Measurements from ENCODE around the gene DNHD1. TPM values are rescaled to one million over a fixed set of nuclear protein-coding genes. Genes with fewer than 3 reads are reported as not detected.
A peak's percentile ranks its signal among the peaks of the same experiment; 100 is the strongest.

The DNHD1 gene
- total and polyA plus RNA-seq, 2 of the 13 experiments (the other 11 are each of a cell fraction or from before 2014, with no cell fraction given) = 2.7 to 9.3 TPM

DNA sequence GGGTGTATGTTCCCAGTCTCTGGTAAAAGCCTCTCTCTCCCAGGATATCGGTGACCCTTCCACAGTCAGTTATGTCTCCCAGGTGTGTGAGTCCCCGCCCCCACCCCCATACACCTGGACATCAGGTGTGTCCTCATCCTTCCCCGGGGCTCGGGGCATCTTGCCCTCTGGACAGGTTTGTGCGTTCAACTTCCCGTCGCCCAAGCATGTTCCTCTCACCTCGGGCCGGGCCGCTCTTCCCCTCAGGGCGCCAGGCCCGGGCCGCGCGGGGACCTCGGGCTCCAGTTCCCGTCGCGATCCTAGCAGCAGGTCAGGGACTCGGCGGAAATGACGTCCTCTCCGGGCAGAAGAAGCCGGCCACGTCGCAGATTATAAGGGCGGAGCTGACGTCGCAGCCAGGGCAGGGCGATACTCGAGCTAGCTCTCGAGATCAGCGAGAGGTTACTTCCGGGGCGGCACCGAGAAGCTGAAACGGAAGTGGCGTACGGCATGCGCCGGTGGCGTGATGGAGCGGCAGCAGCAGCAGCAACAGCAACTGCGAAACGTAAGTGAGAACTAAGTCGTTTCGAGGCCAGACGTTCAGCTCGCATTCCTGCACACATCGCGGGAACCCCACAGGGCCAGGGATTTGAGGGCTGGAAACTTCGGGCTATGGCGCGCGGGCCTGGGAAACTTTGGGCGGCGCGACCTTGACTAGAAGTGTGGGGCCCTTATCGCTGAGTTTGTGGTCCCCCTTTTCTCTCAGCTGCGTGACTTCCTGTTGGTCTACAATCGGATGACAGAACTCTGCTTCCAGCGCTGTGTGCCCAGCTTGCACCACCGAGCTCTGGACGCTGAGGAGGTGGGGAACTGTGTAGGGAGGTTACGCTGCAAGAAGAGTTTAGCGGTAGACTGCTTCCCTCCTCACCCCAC is 15.8 kb upstream of the DNHD1 start, which contains the start of the genes ARFIP2 and TIMM10B (continued):
- TF ChIP-seq, protein P1, sequence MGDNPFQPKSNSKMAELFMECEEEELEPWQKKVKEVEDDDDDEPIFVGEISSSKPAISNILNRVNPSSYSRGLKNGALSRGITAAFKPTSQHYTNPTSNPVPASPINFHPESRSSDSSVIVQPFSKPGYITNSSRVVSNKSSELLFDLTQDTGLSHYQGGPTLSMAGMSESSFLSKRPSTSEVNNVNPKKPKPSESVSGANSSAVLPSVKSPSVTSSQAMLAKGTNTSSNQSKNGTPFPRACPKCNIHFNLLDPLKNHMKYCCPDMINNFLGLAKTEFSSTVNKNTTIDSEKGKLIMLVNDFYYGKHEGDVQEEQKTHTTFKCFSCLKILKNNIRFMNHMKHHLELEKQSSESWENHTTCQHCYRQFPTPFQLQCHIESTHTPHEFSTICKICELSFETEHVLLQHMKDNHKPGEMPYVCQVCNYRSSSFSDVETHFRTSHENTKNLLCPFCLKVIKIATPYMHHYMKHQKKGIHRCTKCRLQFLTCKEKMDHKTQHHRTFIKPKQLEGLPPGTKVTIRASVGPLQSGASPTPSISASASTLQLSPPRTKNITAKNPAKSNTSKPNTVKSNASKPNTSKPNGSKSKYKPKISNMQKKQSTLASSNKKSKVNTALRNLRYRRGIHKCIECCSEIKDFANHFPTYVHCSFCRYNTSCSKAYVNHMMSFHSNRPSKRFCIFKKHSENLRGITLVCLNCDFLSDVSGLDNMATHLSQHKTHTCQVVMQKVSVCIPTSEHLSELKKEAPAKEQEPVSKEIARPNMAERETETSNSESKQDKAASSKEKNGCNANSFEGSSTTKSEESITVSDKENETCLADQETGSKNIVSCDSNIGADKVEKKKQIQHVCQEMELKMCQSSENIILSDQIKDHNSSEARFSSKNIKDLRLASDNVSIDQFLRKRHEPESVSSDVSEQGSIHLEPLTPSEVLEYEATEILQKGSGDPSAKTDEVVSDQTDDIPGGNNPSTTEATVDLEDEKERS (CRISPR knock-in tag; IDR thresholded peaks at IDR 0.05) = 0 out of 2 replicates have a peak, but pooled peaks have one; percentile 54
- TF ChIP-seq, protein P2, sequence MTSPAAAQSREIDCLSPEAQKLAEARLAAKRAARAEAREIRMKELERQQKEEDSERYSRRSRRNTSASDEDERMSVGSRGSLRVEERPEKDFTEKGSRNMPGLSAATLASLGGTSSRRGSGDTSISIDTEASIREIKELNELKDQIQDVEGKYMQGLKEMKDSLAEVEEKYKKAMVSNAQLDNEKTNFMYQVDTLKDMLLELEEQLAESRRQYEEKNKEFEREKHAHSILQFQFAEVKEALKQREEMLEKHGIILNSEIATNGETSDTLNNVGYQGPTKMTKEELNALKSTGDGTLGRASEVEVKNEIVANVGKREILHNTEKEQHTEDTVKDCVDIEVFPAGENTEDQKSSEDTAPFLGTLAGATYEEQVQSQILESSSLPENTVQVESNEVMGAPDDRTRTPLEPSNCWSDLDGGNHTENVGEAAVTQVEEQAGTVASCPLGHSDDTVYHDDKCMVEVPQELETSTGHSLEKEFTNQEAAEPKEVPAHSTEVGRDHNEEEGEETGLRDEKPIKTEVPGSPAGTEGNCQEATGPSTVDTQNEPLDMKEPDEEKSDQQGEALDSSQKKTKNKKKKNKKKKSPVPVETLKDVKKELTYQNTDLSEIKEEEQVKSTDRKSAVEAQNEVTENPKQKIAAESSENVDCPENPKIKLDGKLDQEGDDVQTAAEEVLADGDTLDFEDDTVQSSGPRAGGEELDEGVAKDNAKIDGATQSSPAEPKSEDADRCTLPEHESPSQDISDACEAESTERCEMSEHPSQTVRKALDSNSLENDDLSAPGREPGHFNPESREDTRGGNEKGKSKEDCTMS (CRISPR knock-in tag; conservative IDR thresholded peaks at IDR 0.05) = no peak
- TF ChIP-seq TCF7 (IDR thresholded peaks at IDR 0.05; ENCODE audit: low read depth) = no peak
- no peak for TF ChIP-seq SMARCE1 (IDR thresholded peaks at IDR 0.05; ENCODE audit: borderline replicate concordance)
- TF ChIP-seq, protein P3, sequence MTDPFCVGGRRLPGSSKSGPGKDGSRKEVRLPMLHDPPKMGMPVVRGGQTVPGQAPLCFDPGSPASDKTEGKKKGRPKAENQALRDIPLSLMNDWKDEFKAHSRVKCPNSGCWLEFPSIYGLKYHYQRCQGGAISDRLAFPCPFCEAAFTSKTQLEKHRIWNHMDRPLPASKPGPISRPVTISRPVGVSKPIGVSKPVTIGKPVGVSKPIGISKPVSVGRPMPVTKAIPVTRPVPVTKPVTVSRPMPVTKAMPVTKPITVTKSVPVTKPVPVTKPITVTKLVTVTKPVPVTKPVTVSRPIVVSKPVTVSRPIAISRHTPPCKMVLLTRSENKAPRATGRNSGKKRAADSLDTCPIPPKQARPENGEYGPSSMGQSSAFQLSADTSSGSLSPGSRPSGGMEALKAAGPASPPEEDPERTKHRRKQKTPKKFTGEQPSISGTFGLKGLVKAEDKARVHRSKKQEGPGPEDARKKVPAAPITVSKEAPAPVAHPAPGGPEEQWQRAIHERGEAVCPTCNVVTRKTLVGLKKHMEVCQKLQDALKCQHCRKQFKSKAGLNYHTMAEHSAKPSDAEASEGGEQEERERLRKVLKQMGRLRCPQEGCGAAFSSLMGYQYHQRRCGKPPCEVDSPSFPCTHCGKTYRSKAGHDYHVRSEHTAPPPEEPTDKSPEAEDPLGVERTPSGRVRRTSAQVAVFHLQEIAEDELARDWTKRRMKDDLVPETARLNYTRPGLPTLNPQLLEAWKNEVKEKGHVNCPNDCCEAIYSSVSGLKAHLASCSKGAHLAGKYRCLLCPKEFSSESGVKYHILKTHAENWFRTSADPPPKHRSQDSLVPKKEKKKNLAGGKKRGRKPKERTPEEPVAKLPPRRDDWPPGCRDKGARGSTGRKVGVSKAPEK (CRISPR knock-in tag; IDR thresholded peaks at IDR 0.05; ENCODE audit: borderline replicate concordance) = no peak
- TF ChIP-seq ERF (CRISPR knock-in tag; IDR thresholded peaks at IDR 0.05) = peak; percentile 75
- no peak for TF ChIP-seq NCOR1 (IDR thresholded peaks at IDR 0.05; ENCODE audit: borderline replicate concordance, low read length)
- TF ChIP-seq, protein P4, sequence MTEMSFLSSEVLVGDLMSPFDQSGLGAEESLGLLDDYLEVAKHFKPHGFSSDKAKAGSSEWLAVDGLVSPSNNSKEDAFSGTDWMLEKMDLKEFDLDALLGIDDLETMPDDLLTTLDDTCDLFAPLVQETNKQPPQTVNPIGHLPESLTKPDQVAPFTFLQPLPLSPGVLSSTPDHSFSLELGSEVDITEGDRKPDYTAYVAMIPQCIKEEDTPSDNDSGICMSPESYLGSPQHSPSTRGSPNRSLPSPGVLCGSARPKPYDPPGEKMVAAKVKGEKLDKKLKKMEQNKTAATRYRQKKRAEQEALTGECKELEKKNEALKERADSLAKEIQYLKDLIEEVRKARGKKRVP (CRISPR knock-in tag; IDR thresholded peaks at IDR 0.05) = 0 out of 4 replicates have a peak, but pooled peaks of 1 of the 2 experiments have one; percentile 9
- TF ChIP-seq KLF16 (CRISPR knock-in tag; IDR thresholded peaks at IDR 0.05) = peak in 1 of 2 experiments; percentile 87; a peak in 1 of 4 replicates
- TF ChIP-seq, protein P5, sequence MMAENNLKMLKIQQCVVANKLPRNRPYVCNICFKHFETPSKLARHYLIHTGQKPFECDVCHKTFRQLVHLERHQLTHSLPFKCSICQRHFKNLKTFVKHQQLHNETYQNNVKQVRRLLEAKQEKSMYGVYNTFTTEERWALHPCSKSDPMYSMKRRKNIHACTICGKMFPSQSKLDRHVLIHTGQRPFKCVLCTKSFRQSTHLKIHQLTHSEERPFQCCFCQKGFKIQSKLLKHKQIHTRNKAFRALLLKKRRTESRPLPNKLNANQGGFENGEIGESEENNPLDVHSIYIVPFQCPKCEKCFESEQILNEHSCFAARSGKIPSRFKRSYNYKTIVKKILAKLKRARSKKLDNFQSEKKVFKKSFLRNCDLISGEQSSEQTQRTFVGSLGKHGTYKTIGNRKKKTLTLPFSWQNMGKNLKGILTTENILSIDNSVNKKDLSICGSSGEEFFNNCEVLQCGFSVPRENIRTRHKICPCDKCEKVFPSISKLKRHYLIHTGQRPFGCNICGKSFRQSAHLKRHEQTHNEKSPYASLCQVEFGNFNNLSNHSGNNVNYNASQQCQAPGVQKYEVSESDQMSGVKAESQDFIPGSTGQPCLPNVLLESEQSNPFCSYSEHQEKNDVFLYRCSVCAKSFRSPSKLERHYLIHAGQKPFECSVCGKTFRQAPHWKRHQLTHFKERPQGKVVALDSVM (CRISPR knock-in tag; IDR thresholded peaks at IDR 0.05) = no peak
- TF ChIP-seq, protein P6, sequence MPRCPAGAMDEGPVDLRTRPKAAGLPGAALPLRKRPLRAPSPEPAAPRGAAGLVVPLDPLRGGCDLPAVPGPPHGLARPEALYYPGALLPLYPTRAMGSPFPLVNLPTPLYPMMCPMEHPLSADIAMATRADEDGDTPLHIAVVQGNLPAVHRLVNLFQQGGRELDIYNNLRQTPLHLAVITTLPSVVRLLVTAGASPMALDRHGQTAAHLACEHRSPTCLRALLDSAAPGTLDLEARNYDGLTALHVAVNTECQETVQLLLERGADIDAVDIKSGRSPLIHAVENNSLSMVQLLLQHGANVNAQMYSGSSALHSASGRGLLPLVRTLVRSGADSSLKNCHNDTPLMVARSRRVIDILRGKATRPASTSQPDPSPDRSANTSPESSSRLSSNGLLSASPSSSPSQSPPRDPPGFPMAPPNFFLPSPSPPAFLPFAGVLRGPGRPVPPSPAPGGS (CRISPR knock-in tag; IDR thresholded peaks at IDR 0.05) = no peak; the same call in none of the 2 replicates
- no peak for TF ChIP-seq ZNF546 (CRISPR knock-in tag; conservative IDR thresholded peaks at IDR 0.05)

All from HepG2 (cell line).